Karpas-422 (cell line): ENCODE measurements around the gene EHD1. TPM values are rescaled to one million over a fixed set of nuclear protein-coding genes. Genes with fewer than 3 reads are reported as not detected.

ENCODE experiments used
- DNase-seq: peaks from one replicate; pipeline ENCODE4 v3.0.0-alpha.2; 2015
- H2AFZ ChIP-seq: fragments of 200-600 bp; sonication (generic); 2 replicates; pipeline ENCODE4 v1.6.1; 2014; ENCODE audit warnings: antibody characterized with exemption, low read length, mixed read lengths
- H3K27ac ChIP-seq: fragments of 200-600 bp; sonication (generic); 2 replicates; pipeline ENCODE4 v1.5.1; 2014; ENCODE audit warnings: mild to moderate bottlenecking, low read length, moderate library complexity
- H3K27me3 ChIP-seq: fragments of 200-600 bp; sonication (generic); 2 replicates; pipeline ENCODE4 v1.6.1; 2014; ENCODE audit warnings: low read length, mixed read lengths
- H3K36me3 ChIP-seq: fragments of 200-600 bp; sonication (generic); 2 replicates; pipeline ENCODE4 v1.6.1; 2014; ENCODE audit warnings: low read length, mixed read lengths; ENCODE audit not compliant: insufficient read depth
- H3K4me1 ChIP-seq: fragments of 200-600 bp; sonication (generic); 2 replicates; pipeline ENCODE4 v1.6.1; 2014; ENCODE audit warnings: mild to moderate bottlenecking, low read length, mixed read lengths
- H3K4me2 ChIP-seq: fragments of 200-600 bp; sonication (generic); 2 replicates; pipeline ENCODE4 v1.6.1; 2014; ENCODE audit warnings: low read length, low read depth, mild to moderate bottlenecking; ENCODE audit not compliant: poor library complexity, severe bottlenecking
- H3K4me3 ChIP-seq: fragments of 200-600 bp; sonication (generic); 2 replicates; pipeline ENCODE4 v1.5.1; 2014; ENCODE audit warnings: mild to moderate bottlenecking, antibody characterized with exemption, low read length, mixed read lengths
- H3K79me2 ChIP-seq: fragments of 200-600 bp; sonication (generic); 2 replicates; pipeline ENCODE4 v1.6.1; 2014; ENCODE audit warnings: mild to moderate bottlenecking, low read length, mixed read lengths
- H3K9ac ChIP-seq: fragments of 200-600 bp; sonication (generic); 2 replicates; pipeline ENCODE4 v1.6.0; 2014; ENCODE audit warnings: low read length
- H3K9me2 ChIP-seq: fragments of 200-600 bp; sonication (generic), shearing (Covaris generic); replicated peaks from 2 replicates; pipeline ENCODE4 v1.6.0; 2014; ENCODE audit warnings: mild to moderate bottlenecking, low read length, moderate library complexity; ENCODE audit not compliant: insufficient read depth
- H3K9me3 ChIP-seq: fragments of 300-700, 200-600 bp; sonication (generic); 2 replicates; pipeline ENCODE4 v1.6.1; 2014; ENCODE audit warnings: low read length, mixed read lengths
- H4K20me1 ChIP-seq: fragments of 200-600 bp; sonication (generic); 2 replicates; pipeline ENCODE4 v1.6.1; 2014; ENCODE audit warnings: mild to moderate bottlenecking, antibody characterized with exemption, low read length, low read depth; ENCODE audit not compliant: insufficient read depth
- total RNA-seq: library from RNA; depleted of rRNA; stranded (reverse); fragments of >200 nt; shearing (Covaris generic); gene quantifications from 2 replicates; pipeline ENCODE4 v1.2.3, GENCODE V29; 2014; ENCODE audit warnings: low replicate concordance

The EHD1 gene
- total RNA-seq, 1 experiment from 2014 or later: 30.8 TPM

DNA sequence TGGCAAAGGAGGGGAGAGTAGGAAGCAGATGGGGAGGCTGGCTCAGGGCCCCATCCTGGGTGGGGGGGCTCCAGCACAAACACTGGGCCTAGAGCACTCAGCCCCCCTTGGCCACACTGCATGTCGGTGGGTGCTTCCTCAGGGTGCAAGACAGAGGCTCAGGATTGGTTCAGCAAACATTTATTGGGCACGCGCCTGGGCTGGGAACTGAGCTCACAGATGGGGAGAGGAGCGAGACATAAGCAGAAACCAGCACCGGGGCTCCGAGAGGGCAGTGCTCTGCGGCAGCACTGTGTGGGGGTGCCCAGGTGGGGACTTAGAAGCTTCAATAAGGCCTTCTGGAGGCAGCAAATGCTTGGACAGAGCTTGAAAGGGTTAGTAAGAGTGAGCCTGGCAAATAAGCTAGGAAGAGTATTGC lies 12.1 kb upstream of the EHD1 start:
- DNase-seq: no peak
- Histone ChIP-seq H3K27ac (no peak overlapping the region), H3K4me1 (peaks cover 22% of the 10 kb centered on the region), H3K27me3 (no peaks in the 10 kb centered on the region), H3K79me2 (no peaks in the 10 kb centered on the region), H4K20me1 (no peaks in the 10 kb centered on the region), H3K36me3 (no peaks in the 10 kb centered on the region), H3K9ac (no peak overlapping the region), H3K4me2 (no peak overlapping the region), H3K4me3 (no peak overlapping the region), H3K9me3 (no peaks in the 10 kb centered on the region), H2AFZ (no peak overlapping the region), H3K9me2 (no peaks in the 10 kb centered on the region)

DNA sequence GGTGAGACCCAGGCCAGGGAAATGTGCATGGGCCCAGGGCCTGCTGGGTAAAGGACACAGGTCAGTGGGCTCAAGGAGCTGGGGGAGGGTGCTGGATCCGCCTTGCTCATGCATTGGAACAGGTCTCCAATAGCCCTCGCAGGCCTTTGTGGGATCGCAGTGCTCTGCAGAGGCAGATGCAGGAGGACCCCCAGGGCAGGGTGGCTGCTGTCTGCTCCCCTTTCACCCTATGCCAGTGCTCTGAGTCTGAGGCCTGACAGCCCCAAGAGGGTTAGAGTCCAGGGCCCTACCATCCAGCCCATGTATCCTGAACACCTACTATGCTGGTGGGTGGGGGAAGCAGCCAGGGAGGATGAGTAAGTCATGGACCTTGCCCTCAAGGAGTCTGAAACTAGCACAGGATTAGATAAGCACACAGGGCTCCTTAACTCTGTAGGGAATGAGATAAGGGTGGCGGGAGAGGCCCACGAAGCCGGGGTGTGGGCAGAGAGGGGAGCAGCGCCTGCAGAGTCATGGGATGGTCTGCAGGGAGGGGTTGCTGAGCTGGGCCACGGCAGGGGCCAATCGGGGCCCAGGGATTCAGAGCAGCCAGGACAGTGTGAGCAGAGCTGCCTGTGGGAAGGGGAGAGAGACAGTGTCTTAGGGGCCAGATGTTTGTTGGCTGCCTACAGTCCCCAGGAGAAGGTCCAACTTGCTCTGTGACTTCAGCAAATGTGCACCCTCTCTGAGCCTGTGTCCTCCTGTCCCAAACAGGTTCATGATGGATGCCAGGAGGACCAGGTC lies 10.5 kb upstream of the EHD1 start:
- Histone ChIP-seq H3K4me1 (peaks cover 19% of the 10 kb centered on the region), H3K36me3 (no peaks in the 10 kb centered on the region), H3K9ac (peak overlapping the region; percentile 27; the same call in 1 of the 2 replicates), H3K9me3 (no peaks in the 10 kb centered on the region), H4K20me1 (no peaks in the 10 kb centered on the region), H3K9me2 (no peaks in the 10 kb centered on the region), H3K4me2 (peak overlapping the region; percentile 79), H3K27ac (no peak overlapping the region), H3K4me3 (no peak overlapping the region; the same call in 1 of the 2 replicates), H2AFZ (no peak overlapping the region), H3K79me2 (no peaks in the 10 kb centered on the region), H3K27me3 (no peaks in the 10 kb centered on the region)
- no peak for DNase-seq

DNA sequence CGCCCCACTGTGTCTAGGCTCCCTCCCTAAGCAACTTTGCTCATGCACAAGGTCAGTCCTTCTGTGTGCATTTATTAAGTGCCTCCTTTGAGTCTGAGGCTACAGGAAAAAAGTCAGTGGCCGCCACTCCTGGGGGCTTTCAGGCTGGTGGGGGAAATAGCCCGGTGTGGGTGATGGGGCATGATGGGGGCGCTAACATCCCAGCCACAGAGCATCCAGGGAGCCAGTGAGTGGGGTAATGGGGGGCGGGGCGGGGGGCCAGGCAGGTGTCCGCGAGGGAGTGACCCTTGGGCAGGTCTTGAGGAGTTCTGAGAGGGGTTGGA lies 9.9 kb upstream of the EHD1 start:
- Histone ChIP-seq H2AFZ (peak overlapping the region; percentile 96), H3K27me3 (no peaks in the 10 kb centered on the region), H3K27ac (peak overlapping the region; percentile 53), H3K9me3 (no peaks in the 10 kb centered on the region), H3K79me2 (no peaks in the 10 kb centered on the region), H3K4me1 (peaks cover 19% of the 10 kb centered on the region), H3K9me2 (no peaks in the 10 kb centered on the region), H3K4me3 (peak overlapping the region; percentile 66), H3K4me2 (peak overlapping the region; percentile 79), H4K20me1 (no peaks in the 10 kb centered on the region), H3K36me3 (no peaks in the 10 kb centered on the region), H3K9ac (peak overlapping the region; percentile 73)
- no peak for DNase-seq

DNA sequence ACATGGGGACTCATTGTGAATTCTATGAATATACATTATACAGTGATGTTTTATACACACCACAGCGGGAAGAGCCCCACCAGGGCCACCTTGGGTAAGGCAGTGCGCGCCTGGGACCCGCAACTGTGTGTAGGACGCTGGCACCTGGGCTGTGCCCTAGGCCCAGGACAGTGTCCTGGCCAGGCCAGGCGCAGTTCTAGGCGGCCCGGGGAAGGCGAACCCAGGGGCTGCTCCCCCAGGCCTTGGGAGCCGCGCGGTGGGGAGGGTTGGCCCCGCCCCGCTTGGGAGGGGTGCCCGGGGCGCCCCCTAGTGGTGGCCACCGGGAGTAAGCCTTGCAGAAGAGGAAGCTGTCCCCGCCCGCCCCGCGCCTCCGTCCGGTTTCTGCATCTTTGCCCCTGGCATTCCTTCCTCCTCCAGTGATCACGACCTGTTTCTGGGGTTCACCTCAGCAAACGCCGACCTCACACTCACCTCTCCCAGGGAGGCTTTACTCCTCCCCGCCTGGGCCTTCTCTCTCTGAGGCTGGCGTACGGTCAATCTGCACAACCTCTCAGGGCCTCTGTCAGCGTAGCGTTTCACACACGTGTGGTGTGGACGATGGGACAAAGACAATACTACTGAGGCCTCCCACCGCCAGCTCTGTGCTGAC lies 9.5 kb upstream of the EHD1 start:
- Histone ChIP-seq H3K4me1 (peaks cover 19% of the 10 kb centered on the region), H3K27ac (peak overlapping the region; percentile 53), H2AFZ (peak overlapping the region; percentile 96), H3K27me3 (no peaks in the 10 kb centered on the region), H3K9me2 (no peaks in the 10 kb centered on the region), H3K36me3 (no peaks in the 10 kb centered on the region), H3K79me2 (no peaks in the 10 kb centered on the region), H4K20me1 (no peaks in the 10 kb centered on the region), H3K4me3 (peak overlapping the region; percentile 66), H3K9me3 (no peaks in the 10 kb centered on the region), H3K9ac (peak overlapping the region; percentile 73), H3K4me2 (peak overlapping the region; percentile 79)
- DNase-seq: peak; percentile 93

DNA sequence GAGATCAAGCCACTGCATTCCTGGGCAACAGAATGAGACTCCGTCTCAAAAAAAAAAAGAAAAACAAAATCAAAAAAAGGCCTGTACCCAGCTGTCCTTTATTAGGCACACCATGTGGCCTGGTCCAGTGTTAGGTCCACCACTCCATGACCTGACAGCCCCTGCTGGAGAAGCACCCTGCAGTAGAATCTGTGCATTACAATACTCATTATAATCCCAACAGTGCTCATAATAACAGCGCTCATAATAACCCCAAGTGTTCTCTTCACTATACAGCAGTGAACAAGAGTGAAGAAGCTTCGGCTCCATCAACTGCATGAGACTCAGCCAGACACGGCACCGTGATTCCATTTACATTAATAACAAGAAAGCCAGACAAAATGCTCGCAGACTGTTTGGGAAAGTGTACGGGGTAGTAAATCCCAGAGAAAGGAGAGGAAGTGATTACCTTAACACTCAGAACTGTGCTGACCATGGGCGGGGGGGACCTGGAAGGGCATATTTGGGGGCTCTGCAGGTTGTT lies 8.9 kb upstream of the EHD1 start:
- no peaks in the 10 kb centered on the region for H3K9me2 ChIP-seq
- H2AFZ ChIP-seq: peak overlapping the region; percentile 94
- peak overlapping the region; percentile 73 for H3K9ac ChIP-seq
- H3K36me3 ChIP-seq: no peaks in the 10 kb centered on the region
- H3K27ac ChIP-seq: peak overlapping the region; percentile 36; the same call in 1 of the 2 replicates
- H3K9me3 ChIP-seq: no peaks in the 10 kb centered on the region
- no peaks in the 10 kb centered on the region for H3K79me2 ChIP-seq
- peak overlapping the region; percentile 66 for H3K4me3 ChIP-seq
- no peaks in the 10 kb centered on the region for H3K27me3 ChIP-seq
- peaks cover 22% of the 10 kb centered on the region for H3K4me1 ChIP-seq
- DNase-seq: no peak
- H4K20me1 ChIP-seq: no peaks in the 10 kb centered on the region
- peak overlapping the region; percentile 79 for H3K4me2 ChIP-seq

DNA sequence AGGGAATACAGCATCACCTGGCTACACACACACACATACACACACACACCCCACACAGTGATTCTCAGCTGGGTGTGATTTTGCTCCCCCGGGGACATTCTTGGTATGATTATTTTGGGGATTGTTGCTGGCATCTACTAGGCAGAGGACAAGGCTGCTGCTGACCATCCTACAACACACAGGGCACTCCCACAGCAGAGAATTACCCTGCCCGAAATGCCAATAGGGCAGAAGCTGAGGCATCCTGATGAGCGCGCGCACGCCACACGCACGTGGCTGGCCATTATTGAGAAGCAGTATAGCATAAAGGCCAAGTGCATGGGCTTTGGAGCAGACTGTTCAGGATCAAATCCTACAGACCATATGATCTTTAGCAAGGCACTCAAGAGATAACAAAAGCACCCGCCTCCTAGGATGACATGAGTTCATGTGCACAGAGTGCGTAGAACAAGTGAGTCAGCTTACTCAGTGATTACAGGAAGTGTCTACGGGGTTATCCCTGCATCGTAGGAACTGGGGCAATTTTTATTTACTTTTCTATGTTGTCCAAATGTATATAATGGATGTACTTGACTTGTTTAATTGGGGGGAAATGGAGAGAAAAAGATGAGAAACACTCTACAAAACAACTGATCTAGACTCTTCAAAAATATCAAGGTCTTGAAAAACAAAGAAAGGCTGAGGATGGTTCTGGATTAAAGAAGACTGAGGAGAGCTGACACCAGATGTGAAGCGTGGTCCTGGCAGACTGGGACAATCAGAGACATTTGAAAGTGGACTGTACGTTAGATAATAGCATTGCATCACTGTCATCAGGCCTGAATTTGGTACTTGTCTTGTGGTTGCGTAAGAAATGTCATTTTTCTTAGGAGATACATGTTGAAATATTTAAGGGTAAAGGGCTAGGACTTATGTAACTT lies 7.2 kb upstream of the EHD1 start:
- no peak for DNase-seq
- no peak overlapping the region for H3K9ac ChIP-seq
- no peak overlapping the region for H3K4me2 ChIP-seq
- H3K9me3 ChIP-seq: no peaks in the 10 kb centered on the region
- H3K27me3 ChIP-seq: no peaks in the 10 kb centered on the region
- no peaks in the 10 kb centered on the region for H3K9me2 ChIP-seq
- H3K4me3 ChIP-seq: no peak overlapping the region
- H3K36me3 ChIP-seq: no peaks in the 10 kb centered on the region
- H3K27ac ChIP-seq: no peak overlapping the region
- no peaks in the 10 kb centered on the region for H3K79me2 ChIP-seq
- H4K20me1 ChIP-seq: no peaks in the 10 kb centered on the region
- no peak overlapping the region for H2AFZ ChIP-seq
- H3K4me1 ChIP-seq: peaks cover 30% of the 10 kb centered on the region

DNA sequence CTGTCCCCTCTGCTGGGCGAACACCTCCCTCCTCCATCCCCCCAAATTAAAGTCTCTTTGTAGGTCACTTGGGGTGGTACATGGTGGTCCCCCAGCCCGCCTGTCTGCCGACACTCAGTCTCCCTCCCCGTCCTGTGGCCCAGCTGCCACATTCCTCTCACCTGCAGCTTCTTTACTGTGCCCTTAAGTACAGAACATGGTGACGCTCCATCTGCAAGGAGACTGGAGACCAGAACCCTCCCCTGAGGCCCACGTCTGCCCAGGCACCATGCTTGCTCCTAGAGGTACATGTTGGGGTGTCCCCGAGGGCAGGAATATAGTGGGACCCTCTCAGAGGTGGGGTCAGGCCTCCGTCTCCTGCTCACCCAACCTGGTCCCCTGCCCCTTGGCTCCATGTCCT lies 5.6 kb upstream of the EHD1 start:
- no peak overlapping the region for H3K9ac ChIP-seq
- H3K4me2 ChIP-seq: no peak overlapping the region
- no peak for DNase-seq

DNA sequence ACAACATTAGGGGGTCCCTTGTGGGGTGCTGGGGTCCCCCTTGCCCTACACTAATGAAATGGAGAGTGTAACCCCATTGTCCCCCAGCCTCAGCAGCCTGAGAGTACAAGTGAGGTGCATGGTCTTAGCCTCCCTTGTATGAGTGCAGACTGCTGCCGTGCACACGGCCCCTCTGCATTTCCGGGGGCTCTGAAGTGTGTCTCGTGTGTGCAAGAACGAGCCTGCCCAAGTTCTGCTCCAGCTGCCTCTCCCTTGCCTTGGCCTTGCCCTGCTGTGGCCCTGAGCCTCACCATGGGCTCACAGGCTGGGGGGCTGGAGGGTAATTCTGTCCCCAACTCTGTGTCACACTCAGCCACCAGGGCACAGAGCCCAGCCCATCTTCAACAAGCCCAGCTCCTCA lies 5.2 kb upstream of the EHD1 start:
- Histone ChIP-seq H3K9ac (no peak overlapping the region), H3K4me2 (no peak overlapping the region), H3K9me3 (no peaks in the 10 kb centered on the region), H3K36me3 (no peaks in the 10 kb centered on the region), H3K27ac (no peak overlapping the region), H3K27me3 (no peaks in the 10 kb centered on the region), H4K20me1 (no peaks in the 10 kb centered on the region), H3K4me3 (no peak overlapping the region), H2AFZ (no peak overlapping the region), H3K4me1 (peaks cover 45% of the 10 kb centered on the region), H3K9me2 (no peaks in the 10 kb centered on the region), H3K79me2 (no peaks in the 10 kb centered on the region)
- DNase-seq: no peak

More for the DNA sequence above, 5.6 kb upstream of the EHD1 start:
- Histone ChIP-seq H3K27ac (no peak overlapping the region), H3K9me2 (no peaks in the 10 kb centered on the region), H3K36me3 (no peaks in the 10 kb centered on the region), H3K4me3 (no peak overlapping the region), H4K20me1 (no peaks in the 10 kb centered on the region), H2AFZ (no peak overlapping the region), H3K79me2 (no peaks in the 10 kb centered on the region), H3K4me1 (peaks cover 45% of the 10 kb centered on the region), H3K27me3 (no peaks in the 10 kb centered on the region), H3K9me3 (no peaks in the 10 kb centered on the region)
